Subcutaneous adipose tissue (tissue), 4 donors: ENCODE measurements around the gene ALAS1. TPM values are rescaled to one million over a fixed set of nuclear protein-coding genes. Genes with fewer than 3 reads are reported as not detected.

ENCODE experiments used
- total RNA-seq, 4 donors: library from RNA; depleted of rRNA; stranded (reverse); fragments of >200 nt; gene quantifications; one replicate each; pipeline ENCODE4 v1.1.0, GENCODE V29; 2016
- TF ChIP-seq, protein P1 (sequence below): fragments of 450-650 bp; IDR thresholded peaks from one replicate; pipeline ENCODE4 v1.5.1; 2016; ENCODE audit warnings: low read depth, mild to moderate bottlenecking, control low read depth, antibody characterized with exemption, moderate library complexity

The ALAS1 gene
- total RNA-seq, 4 donors from 2014 or later: 25.8 to 44.3 (median 39.0) TPM

DNA sequence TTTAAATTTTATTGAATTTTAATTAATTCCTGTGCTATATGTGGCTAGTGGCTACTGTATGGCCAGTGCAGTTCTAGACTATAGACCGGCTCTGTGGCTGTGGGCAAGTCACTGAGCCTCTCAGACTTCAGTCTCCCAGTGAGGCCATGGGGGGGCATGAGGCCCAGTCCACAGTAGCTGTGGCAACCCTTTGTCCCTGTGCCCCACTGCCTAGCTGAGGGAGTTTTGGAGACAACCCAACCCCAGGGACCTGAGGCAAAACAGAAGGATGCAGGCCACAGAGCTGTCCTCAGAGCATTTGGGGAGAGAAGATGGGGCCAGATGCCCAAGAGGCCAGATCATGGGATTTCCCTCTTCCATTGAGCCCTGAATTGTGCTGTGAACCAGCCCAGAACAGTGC is 24.9 kb upstream of the ALAS1 start:
- TF ChIP-seq, protein P1, sequence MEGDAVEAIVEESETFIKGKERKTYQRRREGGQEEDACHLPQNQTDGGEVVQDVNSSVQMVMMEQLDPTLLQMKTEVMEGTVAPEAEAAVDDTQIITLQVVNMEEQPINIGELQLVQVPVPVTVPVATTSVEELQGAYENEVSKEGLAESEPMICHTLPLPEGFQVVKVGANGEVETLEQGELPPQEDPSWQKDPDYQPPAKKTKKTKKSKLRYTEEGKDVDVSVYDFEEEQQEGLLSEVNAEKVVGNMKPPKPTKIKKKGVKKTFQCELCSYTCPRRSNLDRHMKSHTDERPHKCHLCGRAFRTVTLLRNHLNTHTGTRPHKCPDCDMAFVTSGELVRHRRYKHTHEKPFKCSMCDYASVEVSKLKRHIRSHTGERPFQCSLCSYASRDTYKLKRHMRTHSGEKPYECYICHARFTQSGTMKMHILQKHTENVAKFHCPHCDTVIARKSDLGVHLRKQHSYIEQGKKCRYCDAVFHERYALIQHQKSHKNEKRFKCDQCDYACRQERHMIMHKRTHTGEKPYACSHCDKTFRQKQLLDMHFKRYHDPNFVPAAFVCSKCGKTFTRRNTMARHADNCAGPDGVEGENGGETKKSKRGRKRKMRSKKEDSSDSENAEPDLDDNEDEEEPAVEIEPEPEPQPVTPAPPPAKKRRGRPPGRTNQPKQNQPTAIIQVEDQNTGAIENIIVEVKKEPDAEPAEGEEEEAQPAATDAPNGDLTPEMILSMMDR: no peak

DNA sequence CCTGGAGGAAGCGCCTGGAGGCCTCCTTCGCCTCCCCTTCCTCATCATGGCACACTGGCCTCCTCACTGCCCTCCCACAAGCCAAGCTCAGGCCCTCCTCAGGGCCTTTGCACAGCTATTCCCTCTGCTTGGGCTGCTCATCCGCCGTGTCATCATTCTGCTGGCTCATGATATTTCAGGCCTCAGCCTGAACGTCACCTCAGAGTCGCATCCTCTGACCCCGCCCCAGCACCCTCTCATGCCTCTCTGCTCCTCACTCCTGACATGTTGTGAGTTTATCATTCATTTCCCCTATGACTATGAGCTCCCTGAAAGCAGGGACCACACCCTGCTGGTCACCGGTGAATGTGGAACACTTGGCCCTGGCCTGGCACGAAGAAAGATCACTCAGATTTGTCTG is 23.1 kb upstream of the ALAS1 start:
- TF ChIP-seq, protein P1: no peak

DNA sequence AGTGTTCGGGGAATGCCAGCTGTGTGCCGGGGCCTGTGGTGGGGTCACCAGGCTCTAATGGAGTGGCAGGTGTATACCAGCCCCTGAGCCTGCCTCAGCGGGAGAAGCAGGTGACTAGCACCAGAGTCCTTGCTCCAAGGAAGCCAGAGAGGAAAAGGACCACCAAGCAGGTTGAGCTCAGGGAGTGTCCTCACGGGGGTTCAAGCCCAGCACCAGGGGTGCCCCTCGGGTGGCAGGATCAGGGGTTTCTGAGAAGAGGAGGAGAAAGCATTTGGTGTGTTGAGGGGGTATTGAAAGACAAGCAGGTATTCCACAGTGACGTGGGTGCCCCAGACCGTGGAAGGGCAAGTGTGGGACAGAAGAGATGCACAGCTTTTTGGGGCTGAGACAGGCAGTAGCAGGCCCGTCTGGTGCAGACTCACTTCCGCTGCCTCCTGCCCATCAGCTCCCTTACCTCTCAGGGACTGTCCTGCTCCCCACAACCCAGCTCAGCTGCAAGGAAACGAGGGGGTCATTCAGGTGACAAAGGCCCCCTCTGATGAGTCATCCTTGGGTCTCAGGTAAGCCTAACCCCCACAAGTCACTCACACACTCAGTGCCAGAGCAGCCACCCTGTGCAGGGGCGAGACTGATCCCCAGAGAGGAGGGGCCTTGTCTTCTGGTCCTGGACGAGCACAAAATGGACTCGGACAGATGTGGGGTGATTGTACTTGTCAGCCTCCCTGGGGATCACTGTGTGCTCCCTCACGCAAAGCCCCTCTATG is 22.4 kb upstream of the ALAS1 start:
- TF ChIP-seq, protein P1: no peak

DNA sequence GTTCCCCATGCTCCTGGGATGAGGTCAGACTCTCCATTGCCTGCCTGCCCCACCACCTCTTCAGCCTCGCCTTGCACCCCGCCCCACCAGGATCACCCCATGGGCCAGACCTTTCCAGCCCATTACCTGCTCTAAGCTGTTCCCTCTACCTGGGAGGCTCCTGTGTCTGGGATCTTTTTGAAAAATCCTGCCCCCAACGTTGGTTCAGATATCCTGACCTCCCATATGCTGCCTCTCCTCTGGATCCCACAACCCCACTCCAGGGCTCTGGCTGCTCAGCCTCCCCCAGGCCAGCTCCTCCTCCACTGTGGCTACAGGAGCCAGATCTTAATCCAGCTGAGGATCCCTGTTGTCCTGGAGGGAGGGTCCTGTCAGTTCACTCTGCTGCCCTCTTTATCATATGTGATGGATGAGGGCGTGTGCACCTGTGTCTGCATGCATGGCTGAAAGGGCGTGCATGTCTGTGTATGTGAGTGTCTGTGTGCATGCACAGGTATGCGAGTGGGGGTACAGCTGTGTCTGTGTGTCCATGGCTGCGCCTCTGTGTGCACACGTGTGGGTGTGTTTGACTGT is 21.7 kb upstream of the ALAS1 start:
- TF ChIP-seq, protein P1: no peak

DNA sequence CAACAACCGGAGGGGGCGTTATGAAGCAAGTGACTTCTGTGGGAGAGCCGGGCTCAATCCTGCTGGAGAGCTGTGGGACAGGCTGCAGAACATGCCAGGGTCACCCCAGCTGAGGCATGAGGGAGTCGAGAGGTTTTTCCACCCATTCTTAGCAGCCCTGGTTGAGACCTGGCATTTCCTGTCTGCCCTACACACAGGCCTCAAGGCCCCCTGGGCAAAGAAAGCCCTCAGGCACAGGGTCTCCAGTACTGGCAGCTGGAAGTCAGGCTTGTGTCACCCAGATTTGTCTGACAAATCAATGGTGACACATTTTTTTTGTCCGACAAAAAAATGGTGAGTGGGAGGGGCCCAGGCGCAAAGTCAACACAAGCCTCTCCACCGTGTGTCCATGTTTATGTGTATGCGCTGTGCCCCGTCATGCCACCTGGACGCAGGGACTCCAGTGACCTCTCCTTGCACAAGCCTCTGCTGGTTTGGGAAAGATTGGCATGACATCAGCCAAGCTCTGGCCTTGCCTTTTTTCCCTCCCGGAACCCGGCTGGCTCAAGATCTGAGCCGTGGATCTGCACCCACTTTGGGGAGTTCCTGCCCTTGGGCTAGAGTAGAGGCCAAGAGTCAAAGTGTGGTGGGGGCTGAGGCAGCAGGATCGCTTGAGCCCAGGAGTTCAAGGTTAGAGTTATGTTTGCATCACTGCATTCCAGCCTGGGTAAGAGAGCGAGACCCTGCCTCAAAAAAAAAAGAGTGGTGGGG is 20.8 kb upstream of the ALAS1 start:
- TF ChIP-seq, protein P1: no peak

DNA sequence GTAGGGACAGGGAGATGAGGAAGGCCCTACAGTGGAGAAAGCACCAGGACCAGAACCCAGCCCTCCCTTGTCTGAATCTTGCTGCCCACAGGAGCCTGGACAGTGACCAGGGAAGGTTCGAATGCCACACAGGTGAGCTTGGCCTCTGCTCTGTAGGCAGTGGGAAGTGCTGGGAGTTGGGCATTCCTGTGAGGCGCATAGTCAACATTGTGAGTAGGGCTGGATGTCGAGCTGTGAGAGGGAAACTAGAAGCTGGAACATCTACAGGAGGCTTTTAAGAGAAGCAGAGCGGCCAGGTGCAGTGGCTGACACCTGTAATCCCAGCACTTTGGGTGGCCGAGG is 20.3 kb upstream of the ALAS1 start:
- TF ChIP-seq, protein P1: no peak

DNA sequence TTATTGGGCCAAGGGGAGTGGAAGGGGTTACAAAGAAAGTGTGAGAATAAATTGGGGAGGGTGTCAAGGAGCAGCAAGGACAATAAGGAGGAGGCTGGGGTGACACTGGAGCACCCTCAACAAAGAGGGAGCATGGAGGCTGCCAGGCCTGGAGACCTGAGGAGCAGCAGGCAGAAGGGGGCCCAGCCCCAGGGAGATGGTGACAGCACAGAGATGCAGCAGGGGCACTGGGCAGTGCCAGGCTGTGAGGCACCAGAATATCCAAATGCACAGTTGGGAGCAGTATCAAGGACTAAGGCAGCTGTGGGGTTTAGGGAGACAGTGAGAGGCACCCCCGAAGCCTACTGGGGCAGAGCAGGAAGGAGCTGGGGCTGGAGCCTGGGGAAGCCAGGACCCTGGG is 19.4 kb upstream of the ALAS1 start:
- TF ChIP-seq, protein P1: no peak
